HG02938 (cell line): ENCODE data around the gene ZBTB1.
"Not testable (repeated sequence)": the region's sequence is repeated elsewhere in the genome, so short reads cannot be mapped to it uniquely, and the experiment has no call there.

Experiments
- ATAC-seq: cut with Tn5 transposase; IDR thresholded peaks from one replicate; pipeline ENCODE4 v1.9.1; 2021; ENCODE audit warnings: mild to moderate bottlenecking, moderate library complexity; ENCODE audit not compliant: unreplicated experiment

Gene ZBTB1

GRCh38 chr14:64522591-64523355, 18.2 kb downstream of the ZBTB1 start:
- no peak for ATAC-seq

- ATAC-seq: no peak
These were observed 20.8 kb downstream of the ZBTB1 start for GRCh38 chr14:64525354-64525753.

- no peak for ATAC-seq
These were observed 27.0 kb downstream of the ZBTB1 start for GRCh38 chr14:64531567-64531966.

- ATAC-seq: no peak
These were observed 32.1 kb downstream of the ZBTB1 start for GRCh38 chr14:64536488-64537245.

- peak; percentile 93 for ATAC-seq
These were observed 35.9 kb downstream of the ZBTB1 start, which contains the start of gene HSPA2 for GRCh38 chr14:64540208-64541202. HSPA2 (plus strand) TSS chr14:64540741; CDS start chr14:64540850, 109 bp downstream.

DNA sequence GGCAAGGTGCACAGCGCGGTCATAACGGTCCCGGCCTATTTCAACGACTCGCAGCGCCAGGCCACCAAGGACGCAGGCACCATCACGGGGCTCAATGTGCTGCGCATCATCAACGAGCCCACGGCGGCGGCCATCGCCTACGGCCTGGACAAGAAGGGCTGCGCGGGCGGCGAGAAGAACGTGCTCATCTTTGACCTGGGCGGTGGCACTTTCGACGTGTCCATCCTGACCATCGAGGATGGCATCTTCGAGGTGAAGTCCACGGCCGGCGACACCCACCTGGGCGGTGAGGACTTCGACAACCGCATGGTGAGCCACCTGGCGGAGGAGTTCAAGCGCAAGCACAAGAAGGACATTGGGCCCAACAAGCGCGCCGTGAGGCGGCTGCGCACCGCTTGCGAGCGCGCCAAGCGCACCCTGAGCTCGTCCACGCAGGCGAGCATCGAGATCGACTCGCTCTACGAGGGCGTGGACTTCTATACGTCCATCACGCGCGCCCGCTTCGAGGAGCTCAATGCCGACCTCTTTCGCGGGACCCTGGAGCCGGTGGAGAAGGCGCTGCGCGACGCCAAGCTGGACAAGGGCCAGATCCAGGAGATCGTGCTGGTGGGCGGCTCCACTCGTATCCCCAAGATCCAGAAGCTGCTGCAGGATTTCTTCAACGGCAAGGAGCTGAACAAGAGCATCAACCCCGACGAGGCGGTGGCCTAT, 36.8 kb downstream of the ZBTB1 start:
- ATAC-seq: no peak

- ATAC-seq: no peak
These were observed 37.6 kb downstream of the ZBTB1 start for GRCh38 chr14:64541972-64542835.

DNA sequence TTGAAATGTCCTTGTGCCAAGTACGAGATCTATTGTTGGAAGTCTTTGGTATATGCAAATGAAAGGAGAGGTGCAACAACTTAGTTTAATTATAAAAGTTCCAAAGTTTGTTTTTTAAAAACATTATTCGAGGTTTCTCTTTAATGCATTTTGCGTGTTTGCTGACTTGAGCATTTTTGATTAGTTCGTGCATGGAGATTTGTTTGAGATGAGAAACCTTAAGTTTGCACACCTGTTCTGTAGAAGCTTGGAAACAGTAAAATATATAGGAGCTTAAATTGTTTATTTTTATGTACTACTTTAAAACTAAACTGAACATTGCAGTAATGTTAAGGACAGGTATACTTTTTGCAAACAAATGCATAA, 38.2 kb downstream of the ZBTB1 start:
- no peak for ATAC-seq

GRCh38 chr14:64544607-64545312, 40.2 kb downstream of the ZBTB1 start:
- no peak for ATAC-seq

DNA sequence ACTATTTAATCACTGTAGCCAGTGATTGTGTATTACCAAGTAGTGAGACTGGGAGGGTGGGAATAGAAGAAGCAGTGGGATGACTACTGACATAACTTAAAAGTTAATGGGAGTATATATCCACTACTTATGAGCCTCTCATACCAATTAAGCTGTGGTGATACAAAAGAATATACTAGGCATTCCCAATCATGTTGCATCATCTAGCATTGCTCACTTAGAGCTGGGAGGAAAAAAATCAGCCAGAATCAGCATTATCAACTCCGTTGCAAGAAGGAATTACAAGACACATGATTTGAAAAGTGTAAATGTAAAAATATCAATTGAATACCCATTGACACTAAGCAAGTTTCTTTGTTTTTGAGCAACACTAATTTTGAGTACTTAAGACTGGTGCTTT, 44.4 kb downstream of the ZBTB1 start:
- no peak for ATAC-seq

GRCh38 chr14:64549791-64550620, 45.4 kb downstream of the ZBTB1 start, which contains the start of gene PPP1R36:
PPP1R36 (plus strand) TSS chr14:64549961; CDS start chr14:64549998, 37 bp downstream.
- no peak for ATAC-seq

DNA sequence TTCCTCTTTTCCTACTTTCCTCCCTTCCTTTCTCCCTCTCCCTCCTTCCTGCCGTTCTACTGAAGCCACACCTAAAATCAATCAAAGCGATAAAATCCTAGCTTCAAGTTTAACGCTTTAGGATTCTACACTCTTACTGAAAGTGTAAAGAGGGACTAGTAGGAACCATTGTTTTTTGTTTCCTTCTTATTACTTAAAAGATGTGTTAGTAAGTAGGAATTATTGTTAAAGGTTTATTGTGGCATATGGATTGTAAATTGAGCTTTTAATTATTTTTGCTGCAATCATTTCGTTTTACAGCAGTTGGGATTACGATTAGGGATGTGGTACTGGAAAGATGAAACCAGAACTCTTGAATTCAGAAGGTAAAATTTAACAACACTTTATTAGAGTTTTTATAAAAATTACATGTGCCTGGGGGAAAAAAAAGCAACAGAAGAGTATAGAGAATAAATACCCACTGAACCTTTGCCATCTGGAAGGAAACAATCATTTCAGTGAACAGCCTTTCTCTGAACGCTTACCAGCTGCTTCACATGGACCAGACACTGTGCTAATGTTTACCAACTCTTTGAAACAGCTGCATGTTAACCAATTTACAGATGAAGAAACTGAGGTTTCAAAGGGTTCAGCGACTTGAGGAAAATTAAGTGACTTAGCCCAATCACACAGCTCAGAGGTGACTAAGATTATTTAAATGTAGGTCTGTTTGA, 46.2 kb downstream of the ZBTB1 start:
- no peak for ATAC-seq

GRCh38 chr14:64554556-64554955, 50.0 kb downstream of the ZBTB1 start:
- ATAC-seq: no peak

GRCh38 chr14:64556526-64556925, 52.0 kb downstream of the ZBTB1 start:
- ATAC-seq: no peak

DNA sequence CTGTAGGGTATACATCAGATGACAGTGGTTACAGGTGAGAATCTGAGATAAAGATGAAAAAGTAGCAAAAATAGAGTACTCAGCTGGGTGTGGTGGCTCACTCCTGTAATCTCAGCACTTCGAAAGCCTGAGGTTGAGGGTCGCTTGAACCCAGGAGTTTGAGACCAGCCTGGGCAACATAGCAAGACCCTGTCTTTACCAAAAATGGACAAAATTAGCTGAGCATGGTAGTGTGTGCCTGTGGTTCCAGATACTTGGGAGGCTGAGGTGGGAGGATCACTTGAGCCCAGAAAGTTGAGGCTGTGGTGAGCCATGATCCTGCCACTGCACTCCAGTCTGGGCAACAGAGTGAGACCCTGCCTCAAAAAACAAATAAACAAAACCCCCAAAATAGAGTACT, 53.6 kb downstream of the ZBTB1 start:
- not testable (repeated sequence) for ATAC-seq

GRCh38 chr14:64561631-64562030, 57.1 kb downstream of the ZBTB1 start:
- ATAC-seq: no peak

- ATAC-seq: no peak
These were observed 57.9 kb downstream of the ZBTB1 start for GRCh38 chr14:64562436-64562835.
